Endothelial cell of umbilical vein (primary cell): ENCODE measurements around the gene DAP3. TPM values are rescaled to one million over a fixed set of nuclear protein-coding genes. Genes with fewer than 3 reads are reported as not detected.

Source experiments
- BruUV-seq: library from RNA; stranded (reverse); fragments of 400-500 nt; replicated peaks from 2 replicates; lab custom pipeline; 2021; lab: Mats Ljungman, UMichigan
- CTCF ChIA-PET: fragments of 300-600, 350-600 bp; sonication (Branson Sonifier 250); formaldehyde crosslinking; loops from one replicate; lab custom pipeline; 2021; ENCODE audit warnings: antibody characterized with exemption, inconsistent platforms; lab: Charles Lee
- POLR2A ChIA-PET: fragments of 300-600, 350-600 bp; sonication (Branson Sonifier 250); formaldehyde crosslinking; loops from one replicate; lab custom pipeline; 2021; ENCODE audit warnings: antibody characterized with exemption, inconsistent platforms; lab: Charles Lee
- DNase-seq: peaks from one replicate; pipeline ENCODE4 v3.0.0-alpha.2; 2011; ENCODE audit warnings: low read depth, low spot score
- FAIRE-seq: peaks from 2 replicates; lab custom pipeline; 2011; peaks lifted over from hg19 to GRCh38; lab: Jason Lieb, UNC
- H2AFZ ChIP-seq: 2 replicates; pipeline ENCODE4 v1.6.0; 2012; ENCODE audit warnings: low read depth, low read length, control low read depth, inconsistent platforms
- H3K27ac ChIP-seq: 2 replicates; pipeline ENCODE4 v1.5.1; 2011; ENCODE audit warnings: low read depth, mild to moderate bottlenecking, control low read depth, low read length, moderate library complexity; ENCODE audit not compliant: insufficient read depth
- H3K27me3 ChIP-seq, 2 experiments: 2 replicates each; pipeline versions ENCODE4 v1.6.0 to v1.6.1; 2011; ENCODE audit warnings: low read length in 2 of 2, mixed read lengths in 1 of 2; ENCODE audit not compliant: control insufficient read depth in 2 of 2, insufficient read depth in 2 of 2
- H3K36me3 ChIP-seq, 2 experiments: 2 replicates in 1 of 2; 3 replicates in 1 of 2; pipeline ENCODE4 v1.5.1; 2011; ENCODE audit warnings: low read length in 2 of 2, mild to moderate bottlenecking in 1 of 2, moderate library complexity in 1 of 2; ENCODE audit not compliant: control insufficient read depth in 2 of 2, insufficient read depth in 2 of 2; ENCODE audit errors: extremely low read depth in 1 of 2
- H3K4me1 ChIP-seq: 3 replicates; pipeline ENCODE4 v1.5.1; 2011; ENCODE audit warnings: mild to moderate bottlenecking, low read length; ENCODE audit not compliant: control insufficient read depth, insufficient read depth; ENCODE audit errors: extremely low read depth
- H3K4me2 ChIP-seq: 2 replicates; pipeline ENCODE4 v1.6.1; 2011; ENCODE audit warnings: low read length, control low read depth, mixed read lengths; ENCODE audit not compliant: insufficient read depth
- H3K4me3 ChIP-seq, 3 experiments: fragments of 200-600 bp in 1 of 3; sonication (generic), shearing (Covaris generic) in 1 of 3; replicated peaks in 1 of 3; 2 replicates each; pipeline ENCODE4 v1.5.1; 2011 to 2016; ENCODE audit warnings: control low read depth in 3 of 3, low read length in 3 of 3, mild to moderate bottlenecking in 2 of 3, inconsistent platforms in 1 of 3, low read depth in 1 of 3, moderate library complexity in 1 of 3; ENCODE audit not compliant: insufficient read depth in 1 of 3
- H3K79me2 ChIP-seq: 2 replicates; pipeline ENCODE4 v1.6.0; 2012; ENCODE audit warnings: low read length, inconsistent platforms; ENCODE audit not compliant: control insufficient read depth, insufficient read depth
- H3K9ac ChIP-seq: replicated peaks from 2 replicates; pipeline ENCODE3; 2011; ENCODE audit warnings: low read length, control low read depth; ENCODE audit not compliant: insufficient read depth; ENCODE audit errors: extremely low read depth
- H3K9me1 ChIP-seq: replicated peaks from 3 replicates; pipeline ENCODE4 v1.6.0; 2011; ENCODE audit warnings: mild to moderate bottlenecking, low read length; ENCODE audit not compliant: control insufficient read depth, insufficient read depth; ENCODE audit errors: extremely low read depth
- H3K9me3 ChIP-seq: replicated peaks from 2 replicates; pipeline ENCODE4 v1.5.1; 2012; ENCODE audit warnings: low read length, inconsistent platforms; ENCODE audit not compliant: control insufficient read depth, insufficient read depth
- H4K20me1 ChIP-seq: replicated peaks from 2 replicates; pipeline ENCODE3; 2011; ENCODE audit warnings: mild to moderate bottlenecking, low read length; ENCODE audit not compliant: control insufficient read depth, insufficient read depth; ENCODE audit errors: extremely low read depth
- CTCF ChIP-seq, 2 donors: IDR thresholded peaks; 1 replicate in 1 of 2; 2 replicates in 1 of 2; pipeline ENCODE4 v1.5.1; 2011; ENCODE audit warnings: low read length in 2 of 2, mild to moderate bottlenecking in 2 of 2, moderate library complexity in 2 of 2, control low read depth in 1 of 2, inconsistent platforms in 1 of 2, low read depth in 1 of 2; ENCODE audit not compliant: insufficient read depth in 1 of 2; ENCODE audit errors: extremely low read depth in 1 of 2
- EZH2 ChIP-seq: IDR thresholded peaks from 2 replicates; pipeline ENCODE4 v1.6.1; 2012; ENCODE audit warnings: borderline replicate concordance, low read depth, mild to moderate bottlenecking, moderate library complexity, low read length, inconsistent platforms; ENCODE audit not compliant: severe bottlenecking
- GATA2 ChIP-seq: IDR thresholded peaks from 2 replicates; pipeline ENCODE4 v1.7.0; 2011; ENCODE audit warnings: low read depth, mild to moderate bottlenecking, moderate library complexity, mixed read lengths, low read length; ENCODE audit not compliant: insufficient read length, insufficient read depth
- JUN ChIP-seq: IDR thresholded peaks from 2 replicates; pipeline ENCODE4 v1.6.1; 2011; ENCODE audit warnings: borderline replicate concordance, low read depth; ENCODE audit not compliant: insufficient read length, insufficient read depth
- MAX ChIP-seq: IDR thresholded peaks from 2 replicates; pipeline ENCODE4 v1.6.1; 2011; ENCODE audit not compliant: insufficient read depth, insufficient read length
- POLR2A ChIP-seq: IDR thresholded peaks from 2 replicates; pipeline ENCODE4 v1.6.1; 2012; ENCODE audit warnings: low read depth, mild to moderate bottlenecking, control low read depth, low read length
- POLR2AphosphoS5 ChIP-seq: IDR thresholded peaks from 2 replicates; pipeline ENCODE4 v1.6.1; 2012; ENCODE audit warnings: low read depth, mild to moderate bottlenecking, control low read depth, low read length, moderate library complexity; ENCODE audit not compliant: insufficient read depth
- dilution Hi-C: fragments of 300-500 bp; cut with MboI; formaldehyde crosslinking; loops from one replicate; pipeline ENCODE4 v1.15.0; 2019; ENCODE audit warnings: low sequenced_read_pairs; ENCODE audit not compliant: extremely low pct_ligation_motif_present
- intact Hi-C: fragments of 100-400 bp; cut with micrococcal nuclease; formaldehyde crosslinking; loops from one replicate; pipeline ENCODE4 v1.10.0; 2022
- polyA plus RNA-seq, 4 experiments: library from polyadenylated mRNA; depleted of rRNA in 3 of 4; stranded (reverse) in 3 of 4; unstranded in 1 of 4; fragments of >200 nt; gene quantifications; 2 replicates each; pipeline versions ENCODE4 v1.2.1 to v1.2.3, GENCODE V29; 2011 to 2012; ENCODE audit warnings: missing spikeins in 1 of 4
- total RNA-seq: library from RNA; stranded (reverse); gene quantifications from 2 replicates; pipeline ENCODE4 v1.2.3, GENCODE V29; 2021

The DAP3 gene
- total and polyA plus RNA-seq, 2 donors (not counting 3 experiments of a cell fraction or from before 2014, with no cell fraction given): 86.5 to 104 TPM

GRCh38 chr1:155695072-155695471, 6.2 kb downstream of the DAP3 start:
- dilution Hi-C loops: no loop called here
- Histone ChIP-seq H3K4me3 (no peak overlapping the region), H3K4me2 (no peak overlapping the region)

More at GRCh38 chr1:155695072-155695471, 6.2 kb downstream of the DAP3 start:
- no peak overlapping the region for H3K9ac ChIP-seq
- H3K79me2 ChIP-seq: peaks cover 95% of the 10 kb centered on the region
- H3K27me3 ChIP-seq: no peaks in the 10 kb centered on the region
- H3K36me3 ChIP-seq: peaks cover 0 to 4% of the 10 kb centered on the region in 2 experiments
- no peaks in the 10 kb centered on the region for H3K9me1 ChIP-seq
- ChIA-PET CTCF (no interaction called here), POLR2A (no interaction called here)
- peaks cover 6% of the 10 kb centered on the region for H3K4me1 ChIP-seq
- no peaks in the 10 kb centered on the region for H3K9me3 ChIP-seq
- no peaks in the 10 kb centered on the region for H4K20me1 ChIP-seq
- H3K27ac ChIP-seq: no peak overlapping the region
- no peak overlapping the region for H2AFZ ChIP-seq
- no peak for TF ChIP-seq POLR2AphosphoS5
- TF ChIP-seq EZH2: no peak
- no peak for TF ChIP-seq CTCF (IDR thresholded peaks at IDR 0.05; ENCODE audit: extremely low read depth in 1 of 2, insufficient read depth in 1 of 2, low read depth in 1 of 2, low read length in 2 of 2)
- TF ChIP-seq GATA2: no peak
- TF ChIP-seq POLR2A: no peak
- TF ChIP-seq JUN: no peak
- no peak for TF ChIP-seq MAX
- no TSS peak for BruUV-seq
- DNase-seq (no peak), FAIRE-seq (no peak)
- intact Hi-C loops: no loop called here
